Endometrium (tissue), 2 donors: ENCODE data around the gene EOLA1.
"Not testable (repeated sequence)": the region's sequence is repeated elsewhere in the genome, so short reads cannot be mapped to it uniquely, and the experiment has no call there.

Experiments used
- FAIRE-seq: peaks from 2 replicates; lab custom pipeline; 2012; peaks lifted over from hg19 to GRCh38; lab: Jason Lieb, UNC
- donor health status: control.
- donor health status: control.

EOLA1 gene

GRCh38 chrX:149540621-149541520, at the start of gene EOLA1:
Gene EOLA1 (plus strand): TSS chrX:149541012. CDS start chrX:149545631, 4,619 bp downstream.
- FAIRE-seq: no peak

- FAIRE-seq: no peak
Observed at GRCh38 chrX:149491812-149492211, 49.0 kb upstream of the EOLA1 start.

GRCh38 chrX:149493567-149494562, 46.9 kb upstream of the EOLA1 start:
- FAIRE-seq: no peak

DNA sequence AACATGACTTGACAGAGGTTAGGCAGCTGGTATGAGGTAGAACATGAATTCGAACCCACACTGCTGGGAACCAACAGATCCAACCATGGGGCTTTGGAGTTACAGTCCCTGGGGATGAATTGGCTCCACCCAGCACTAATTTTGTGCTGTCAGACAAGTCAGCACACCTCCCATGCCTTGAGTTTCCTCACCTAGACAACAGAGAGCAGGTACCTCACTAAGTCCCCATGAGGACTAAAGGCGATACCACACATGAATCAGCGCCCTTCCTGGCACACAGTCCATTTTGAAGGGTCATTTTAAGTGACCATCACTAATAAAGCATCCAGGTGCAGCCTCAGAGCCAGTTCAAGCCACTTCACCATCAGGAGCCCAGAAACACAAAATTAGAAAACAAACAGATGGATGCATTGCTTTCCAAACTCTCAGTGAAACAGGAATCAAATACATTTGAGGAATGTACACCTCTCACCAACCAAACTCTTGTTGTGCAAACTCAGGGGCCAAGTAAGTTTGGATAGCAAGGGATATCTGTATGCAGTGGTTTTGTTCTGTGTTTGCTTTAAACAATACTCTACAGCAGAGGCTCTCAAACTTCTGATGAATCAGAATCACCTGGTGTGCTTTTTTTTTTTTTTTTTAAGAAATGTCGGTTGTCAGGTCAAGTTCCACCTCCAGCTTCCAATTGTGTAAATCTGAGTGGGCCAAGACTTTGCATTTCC, 45.8 kb upstream of the EOLA1 start:
- FAIRE-seq: no peak

DNA sequence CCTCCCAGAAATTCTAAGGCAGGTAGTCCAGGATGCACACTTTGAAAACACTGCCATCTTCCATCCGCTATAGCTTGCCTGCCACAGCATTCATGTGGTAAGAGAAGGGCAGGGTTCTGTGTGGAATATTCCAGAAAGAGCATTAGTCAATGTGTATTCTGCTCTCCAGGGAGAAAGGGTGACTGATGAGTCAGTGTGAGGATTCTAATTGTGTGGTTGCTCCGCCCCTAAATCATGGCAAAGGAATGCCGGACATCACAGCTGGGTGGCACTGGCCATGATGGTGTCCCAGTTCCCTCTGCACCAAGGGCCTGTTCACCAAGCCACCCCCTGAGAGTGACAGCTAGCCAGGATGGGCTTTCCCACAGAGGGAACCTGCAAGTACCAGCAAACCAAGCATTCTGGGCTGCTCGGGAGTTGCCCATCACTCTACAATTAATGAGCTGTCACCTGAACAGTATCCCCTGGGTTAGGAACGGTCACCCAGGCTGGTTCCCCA, 45.2 kb upstream of the EOLA1 start:
- FAIRE-seq: no peak

DNA sequence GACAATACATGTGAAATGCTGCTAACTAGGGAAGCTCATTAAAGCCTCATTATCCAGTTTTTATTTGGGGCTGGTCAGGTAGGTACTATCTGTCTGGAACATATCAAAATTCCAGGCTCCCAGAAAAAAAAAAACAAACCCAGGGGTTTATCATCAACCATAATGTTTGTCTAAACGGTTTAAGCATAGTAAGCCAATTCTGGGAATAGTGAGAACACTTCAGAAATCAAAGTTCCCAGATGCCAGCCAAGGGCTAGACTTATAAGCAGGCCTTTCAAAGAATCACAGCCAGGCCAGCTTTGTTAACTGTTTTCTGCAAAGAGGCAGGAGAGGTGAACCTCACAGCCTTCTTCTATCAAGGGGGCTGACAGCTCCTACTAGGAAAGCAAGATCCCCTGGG, 43.8 kb upstream of the EOLA1 start:
- FAIRE-seq: no peak

DNA sequence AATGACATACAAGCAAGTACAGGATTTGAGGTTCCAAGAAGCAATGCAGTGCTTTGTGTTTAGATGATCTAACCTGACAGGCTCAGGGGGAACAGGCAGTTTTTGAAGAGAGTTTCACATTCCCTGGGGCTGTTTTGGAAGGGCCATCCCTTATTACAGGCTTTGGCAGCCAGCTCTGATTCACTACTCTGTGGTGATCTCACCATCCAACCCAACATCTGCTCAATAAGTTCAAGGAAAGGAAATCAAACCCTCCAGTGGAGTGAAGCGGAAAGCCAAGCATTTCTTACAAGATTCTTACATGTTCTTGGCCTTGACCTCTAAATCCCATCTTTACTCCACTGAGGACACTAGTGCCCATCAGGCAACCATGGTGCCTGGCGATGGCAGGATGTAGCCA, 43.2 kb upstream of the EOLA1 start:
- no peak for FAIRE-seq

- FAIRE-seq: no peak
Observed at GRCh38 chrX:149498767-149499166, 42.0 kb upstream of the EOLA1 start.

- FAIRE-seq: no peak
Observed at GRCh38 chrX:149499766-149500165, 41.0 kb upstream of the EOLA1 start.

- FAIRE-seq: not testable (repeated sequence)
Observed at GRCh38 chrX:149502923-149503322, 37.9 kb upstream of the EOLA1 start.

GRCh38 chrX:149503446-149503845, 37.4 kb upstream of the EOLA1 start:
- FAIRE-seq: peak; percentile 50

DNA sequence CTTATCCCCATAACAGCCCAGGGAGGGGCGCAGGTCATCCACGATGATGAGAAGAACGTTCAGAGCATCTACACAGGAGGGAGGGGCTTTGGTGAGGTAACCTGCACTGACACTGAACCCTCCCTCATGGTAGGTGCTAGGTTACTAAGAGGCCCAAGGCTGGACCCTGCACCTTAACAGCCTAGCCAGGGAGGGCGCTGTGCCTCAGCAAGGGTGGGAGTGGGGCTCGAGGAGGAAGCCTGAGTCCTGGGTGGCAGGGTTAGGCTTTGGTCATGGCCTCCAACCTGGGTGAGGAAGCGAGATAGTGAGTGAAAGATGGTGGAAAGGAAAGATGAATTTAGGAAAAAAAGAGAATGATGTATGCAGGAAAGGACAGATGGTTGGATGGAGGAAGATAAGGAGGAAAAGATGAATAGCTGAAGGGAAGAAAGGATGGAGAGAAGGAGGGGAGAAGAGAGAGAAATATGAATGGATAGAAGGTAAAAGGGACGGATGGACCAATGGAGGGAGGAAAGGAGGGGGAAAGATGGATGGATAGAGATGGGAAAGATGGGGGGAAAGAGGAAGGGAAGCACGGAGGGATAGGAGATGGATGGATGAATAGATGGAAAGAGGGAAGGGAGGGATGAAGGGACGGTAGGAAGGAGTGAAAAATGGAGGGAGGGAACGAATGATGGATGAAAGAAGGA, 36.4 kb upstream of the EOLA1 start:
- no peak for FAIRE-seq

DNA sequence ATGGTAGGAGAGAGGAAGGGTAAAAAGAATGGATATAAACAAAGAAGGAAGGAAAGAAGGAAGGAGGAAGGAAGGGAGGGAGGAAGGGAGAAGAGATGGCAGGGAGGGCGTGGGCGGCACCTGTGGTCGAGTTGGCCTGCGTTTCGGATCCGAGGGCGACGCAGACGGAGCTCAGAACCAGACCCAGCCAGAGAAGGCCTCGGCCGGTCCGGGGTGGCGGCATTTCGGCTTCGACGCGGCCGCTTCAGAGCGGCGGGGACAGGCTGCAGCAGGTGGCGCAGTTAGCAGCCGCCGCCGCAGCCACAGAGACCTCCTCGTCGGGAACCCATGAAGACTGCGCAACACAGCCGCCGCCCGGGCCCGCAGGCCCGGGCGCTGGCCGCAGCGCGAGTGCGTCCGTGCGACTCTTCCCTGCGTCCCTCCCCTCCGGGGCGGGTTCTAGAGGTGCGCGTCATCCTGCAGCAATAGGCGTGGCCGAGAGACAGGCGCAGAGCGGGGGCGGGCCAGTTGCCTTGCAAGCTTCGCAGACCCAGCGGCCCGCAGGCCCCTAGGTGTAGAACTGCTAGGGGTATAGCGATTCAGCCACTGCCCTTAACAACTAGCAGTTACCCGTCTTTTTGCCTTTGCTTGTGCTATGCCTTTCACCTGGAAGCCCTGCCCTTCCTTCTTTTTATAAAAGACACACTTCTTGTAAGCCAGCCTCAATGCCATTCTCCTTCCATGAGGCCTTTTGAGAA, 35.7 kb upstream of the EOLA1 start, which contains the start of gene IDS:
IDS (minus strand) TSS at position 392 of the 737 bp plus-strand sequence; CDS start at position 223, 169 bp downstream.
- FAIRE-seq: no peak

- FAIRE-seq: no peak
Observed at GRCh38 chrX:149505671-149506070, 35.1 kb upstream of the EOLA1 start.

DNA sequence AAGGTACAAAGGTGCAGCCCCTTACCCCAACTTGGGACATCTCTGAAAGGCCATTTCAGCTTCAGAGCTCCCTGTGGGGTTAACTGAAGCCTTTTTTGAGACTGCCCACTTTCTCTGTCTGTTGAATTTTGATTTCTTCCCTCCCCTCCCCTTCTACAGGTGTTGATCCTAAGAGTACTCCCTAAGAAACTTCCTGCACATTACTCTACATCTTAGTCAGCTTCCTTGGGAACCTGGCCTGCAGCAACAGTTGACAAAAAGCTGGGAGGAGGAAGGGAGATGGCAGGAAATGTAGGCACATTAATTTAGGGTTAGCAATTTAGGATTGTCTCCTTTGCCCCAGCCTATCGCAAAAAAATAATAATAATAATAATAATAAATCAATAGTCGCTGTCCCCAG, 34.5 kb upstream of the EOLA1 start:
- no peak for FAIRE-seq

GRCh38 chrX:149508467-149508866, 32.3 kb upstream of the EOLA1 start:
- no peak for FAIRE-seq

DNA sequence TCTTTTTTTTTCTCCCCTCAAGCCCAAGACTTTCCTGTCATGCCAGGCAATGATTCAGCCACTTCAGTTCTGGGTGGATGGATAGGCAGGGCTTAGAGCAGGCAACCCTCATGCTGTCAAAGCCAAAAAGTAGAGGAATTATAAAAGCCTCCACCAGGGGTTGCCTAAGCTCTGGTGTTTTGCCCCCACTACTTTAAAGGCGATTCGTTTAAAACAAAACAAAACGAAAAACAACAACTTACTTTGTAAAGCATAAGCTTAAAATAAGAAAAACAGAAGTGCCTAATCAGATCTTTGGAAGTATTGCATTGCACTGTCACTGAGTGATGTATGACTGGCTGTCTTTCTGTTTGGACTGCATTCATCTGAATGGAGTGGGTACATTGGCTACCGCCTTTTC, 30.4 kb upstream of the EOLA1 start:
- FAIRE-seq: no peak

DNA sequence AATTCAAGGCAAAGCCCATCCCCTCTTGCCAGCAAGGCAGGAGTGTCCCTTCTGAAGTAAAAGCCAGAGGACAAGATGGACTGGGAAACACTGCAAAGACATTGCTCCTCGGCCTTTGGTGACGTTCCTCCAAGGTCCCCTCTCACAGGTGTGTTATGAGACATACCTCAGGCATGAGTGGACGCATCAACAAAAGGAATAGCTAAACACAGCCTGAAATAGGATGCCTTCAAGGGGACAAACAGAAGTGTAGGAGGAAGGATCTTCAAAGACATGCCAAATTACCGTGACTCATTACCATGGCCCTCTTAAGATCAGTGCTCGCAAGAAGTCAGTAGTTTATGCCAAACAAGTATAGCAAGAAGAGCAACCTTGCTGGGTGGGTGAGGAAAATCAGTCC, 29.7 kb upstream of the EOLA1 start:
- FAIRE-seq: no peak

- no peak for FAIRE-seq
Observed at GRCh38 chrX:149512225-149512885, 28.5 kb upstream of the EOLA1 start.
